SK-N-SH treated with all-trans-retinoic acid at 6 μM for 48 hours (cell line): ENCODE results near the gene PTDSS2.

Source experiments
- ATAC-seq: fragments of 200-7000 bp; cut with Tn5 transposase; 3 replicates; pipeline ENCODE4 v1.9.1; 2020; ENCODE audit warnings: mild to moderate bottlenecking, moderate library complexity
- ARNTL ChIP-seq: fragments of 450-650 bp; formaldehyde crosslinking; IDR thresholded peaks from 2 replicates; pipeline ENCODE4 v1.5.0; 2020; ENCODE audit warnings: low read depth, mild to moderate bottlenecking, moderate library complexity, borderline replicate concordance
- BACH2 ChIP-seq: fragments of 250-450 bp; sonication (Bioruptor Pico); IDR thresholded peaks from 2 replicates; pipeline ENCODE4 v1.9.0; 2021; ENCODE audit warnings: mild to moderate bottlenecking, borderline replicate concordance
- CSDC2 ChIP-seq: fragments of 250-450 bp; sonication (Bioruptor Pico); IDR thresholded peaks from 2 replicates; pipeline ENCODE4 v1.5.0; 2020; ENCODE audit warnings: mild to moderate bottlenecking, moderate library complexity
- ESRRG ChIP-seq: fragments of 250-450 bp; sonication (Bioruptor Pico); IDR thresholded peaks from 2 replicates; pipeline ENCODE4 v1.6.1; 2021; ENCODE audit warnings: mild to moderate bottlenecking
- GLIS3 ChIP-seq: fragments of 250-450 bp; sonication (Bioruptor Pico); IDR thresholded peaks from 2 replicates; pipeline ENCODE4 v1.5.0; 2020; ENCODE audit warnings: mild to moderate bottlenecking, moderate library complexity
- ISL1 ChIP-seq: fragments of 250-450 bp; sonication (Bioruptor Pico); IDR thresholded peaks from 2 replicates; pipeline ENCODE4 v2.1.2; 2022; ENCODE audit warnings: mild to moderate bottlenecking, moderate library complexity
- OSR1 ChIP-seq: fragments of 250-450 bp; sonication (Bioruptor Pico); IDR thresholded peaks from 2 replicates; pipeline ENCODE4 v1.8.0; 2022; ENCODE audit warnings: moderate library complexity, mild to moderate bottlenecking, inconsistent platforms
- PPARA ChIP-seq: fragments of 250-450 bp; sonication (Bioruptor Pico); IDR thresholded peaks from 2 replicates; pipeline ENCODE4 v1.5.0; 2020; ENCODE audit warnings: mild to moderate bottlenecking, borderline replicate concordance
- RARB ChIP-seq: fragments of 250-450 bp; sonication (Bioruptor Pico); IDR thresholded peaks from 2 replicates; pipeline ENCODE4 v1.8.0; 2021; ENCODE audit warnings: mild to moderate bottlenecking, moderate library complexity
- SNAI2 ChIP-seq: fragments of 250-450 bp; sonication (Bioruptor Pico); IDR thresholded peaks from 2 replicates; pipeline ENCODE4 v1.5.0; 2020; ENCODE audit warnings: mild to moderate bottlenecking, moderate library complexity
- TCF4 ChIP-seq: fragments of 250-450 bp; sonication (Bioruptor Pico); IDR thresholded peaks from 2 replicates; pipeline ENCODE4 v1.8.0; 2021; ENCODE audit warnings: mild to moderate bottlenecking, moderate library complexity, borderline replicate concordance
- TOX ChIP-seq: fragments of 250-450 bp; sonication (Bioruptor Pico); IDR thresholded peaks from 2 replicates; pipeline ENCODE4 v1.8.0; 2021; ENCODE audit warnings: mild to moderate bottlenecking, moderate library complexity, borderline replicate concordance
- ZC3H10 ChIP-seq: fragments of 250-450 bp; sonication (Bioruptor Pico); IDR thresholded peaks from 2 replicates; pipeline ENCODE4 v1.5.1; 2021; ENCODE audit warnings: mild to moderate bottlenecking, moderate library complexity
- ZFP3 ChIP-seq: fragments of 250-450 bp; sonication (Bioruptor Pico); IDR thresholded peaks from 2 replicates; pipeline ENCODE4 v1.5.0; 2020; ENCODE audit warnings: mild to moderate bottlenecking, moderate library complexity
- ZNF565 ChIP-seq: fragments of 450-650 bp; formaldehyde crosslinking; conservative IDR thresholded peaks from 2 replicates; pipeline ENCODE4 v1.5.0; 2020; ENCODE audit warnings: low read depth, mild to moderate bottlenecking, moderate library complexity
- ZNF70 ChIP-seq: fragments of 450-650 bp; formaldehyde crosslinking; IDR thresholded peaks from 2 replicates; pipeline ENCODE4 v1.5.0; 2020; ENCODE audit warnings: mild to moderate bottlenecking, moderate library complexity
- ZNF8 ChIP-seq: fragments of 450-650 bp; formaldehyde crosslinking; IDR thresholded peaks from 2 replicates; pipeline ENCODE4 v1.5.0; 2020; ENCODE audit warnings: mild to moderate bottlenecking, moderate library complexity
- TF ChIP-seq, protein P1 (sequence below): fragments of 250-450 bp; sonication (Bioruptor Pico); IDR thresholded peaks from 2 replicates; pipeline ENCODE4 v1.8.0; 2021; ENCODE audit warnings: low read depth, mild to moderate bottlenecking, moderate library complexity, borderline replicate concordance
- TF ChIP-seq, protein P2 (sequence below): fragments of 250-450 bp; sonication (Bioruptor Pico); IDR thresholded peaks from 2 replicates; pipeline ENCODE4 v1.8.0; 2020; ENCODE audit warnings: mild to moderate bottlenecking, moderate library complexity, borderline replicate concordance
- TF ChIP-seq, protein P3 (sequence below): fragments of 250-450 bp; sonication (Bioruptor Pico); IDR thresholded peaks from 2 replicates; pipeline ENCODE4 v1.5.1; 2020; ENCODE audit warnings: low read depth, mild to moderate bottlenecking, moderate library complexity
- TF ChIP-seq, protein P4 (sequence below): fragments of 250-450 bp; sonication (Bioruptor Pico); IDR thresholded peaks from 2 replicates; pipeline ENCODE4 v1.5.0; 2020; ENCODE audit warnings: mild to moderate bottlenecking, moderate library complexity
- TF ChIP-seq, protein P5 (sequence below): fragments of 250-450 bp; sonication (Bioruptor Pico); IDR thresholded peaks from 2 replicates; pipeline ENCODE4 v1.5.1; 2021; ENCODE audit warnings: mild to moderate bottlenecking, moderate library complexity

Gene PTDSS2

DNA sequence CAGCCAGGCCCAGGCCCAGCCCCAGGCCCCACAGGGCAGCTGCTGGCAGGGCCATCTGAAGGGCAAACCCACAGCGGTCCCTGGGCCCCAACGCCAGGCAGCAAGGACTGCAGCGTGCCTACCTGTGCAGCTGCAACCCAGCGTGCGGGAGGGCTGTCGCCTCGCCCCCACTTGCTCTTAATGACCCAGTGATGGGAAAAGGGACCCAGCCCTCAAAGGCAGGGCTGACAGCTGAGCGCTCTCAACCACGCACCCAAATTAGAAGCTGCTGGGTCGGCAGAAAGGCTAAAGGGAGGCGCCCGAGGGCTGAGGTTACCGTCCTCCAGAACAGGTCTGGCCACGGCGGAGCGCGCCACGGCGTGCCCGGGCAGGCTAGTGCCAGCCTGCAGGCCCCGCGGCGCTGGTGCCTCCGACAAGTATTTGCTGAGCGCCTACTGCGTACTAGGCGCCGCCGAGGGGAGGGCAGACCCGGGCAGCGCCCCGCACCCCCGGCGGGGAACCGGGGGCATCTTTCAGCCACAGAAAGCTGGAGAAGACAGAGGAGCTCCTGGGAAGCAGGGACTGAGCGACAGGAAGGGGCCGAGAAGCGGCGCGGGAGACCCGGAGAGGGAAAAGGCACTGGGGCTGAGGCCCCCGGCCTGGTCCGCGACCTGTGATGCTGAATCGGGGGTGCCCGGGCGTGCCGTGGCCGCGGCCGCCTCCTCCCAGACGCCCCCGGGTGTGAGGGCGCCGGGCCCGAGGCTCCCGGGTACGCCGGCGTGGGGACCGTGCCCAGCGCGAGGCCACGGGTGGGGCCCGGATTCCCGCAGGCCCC lies 84.5 kb downstream of the PTDSS2 start:
- TF ChIP-seq SNAI2 (CRISPR knock-in tag), result no peak
- no peak for TF ChIP-seq RARB (CRISPR knock-in tag)
- no peak for TF ChIP-seq TCF4 (CRISPR knock-in tag)
- TF ChIP-seq, protein P1, sequence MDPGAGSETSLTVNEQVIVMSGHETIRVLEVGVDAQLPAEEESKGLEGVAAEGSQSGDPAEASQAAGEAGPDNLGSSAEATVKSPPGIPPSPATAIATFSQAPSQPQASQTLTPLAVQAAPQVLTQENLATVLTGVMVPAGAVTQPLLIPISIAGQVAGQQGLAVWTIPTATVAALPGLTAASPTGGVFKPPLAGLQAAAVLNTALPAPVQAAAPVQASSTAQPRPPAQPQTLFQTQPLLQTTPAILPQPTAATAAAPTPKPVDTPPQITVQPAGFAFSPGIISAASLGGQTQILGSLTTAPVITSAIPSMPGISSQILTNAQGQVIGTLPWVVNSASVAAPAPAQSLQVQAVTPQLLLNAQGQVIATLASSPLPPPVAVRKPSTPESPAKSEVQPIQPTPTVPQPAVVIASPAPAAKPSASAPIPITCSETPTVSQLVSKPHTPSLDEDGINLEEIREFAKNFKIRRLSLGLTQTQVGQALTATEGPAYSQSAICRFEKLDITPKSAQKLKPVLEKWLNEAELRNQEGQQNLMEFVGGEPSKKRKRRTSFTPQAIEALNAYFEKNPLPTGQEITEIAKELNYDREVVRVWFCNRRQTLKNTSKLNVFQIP (CRISPR knock-in tag), result no peak
- TF ChIP-seq OSR1 (CRISPR knock-in tag), result no peak
- TF ChIP-seq, protein P2, sequence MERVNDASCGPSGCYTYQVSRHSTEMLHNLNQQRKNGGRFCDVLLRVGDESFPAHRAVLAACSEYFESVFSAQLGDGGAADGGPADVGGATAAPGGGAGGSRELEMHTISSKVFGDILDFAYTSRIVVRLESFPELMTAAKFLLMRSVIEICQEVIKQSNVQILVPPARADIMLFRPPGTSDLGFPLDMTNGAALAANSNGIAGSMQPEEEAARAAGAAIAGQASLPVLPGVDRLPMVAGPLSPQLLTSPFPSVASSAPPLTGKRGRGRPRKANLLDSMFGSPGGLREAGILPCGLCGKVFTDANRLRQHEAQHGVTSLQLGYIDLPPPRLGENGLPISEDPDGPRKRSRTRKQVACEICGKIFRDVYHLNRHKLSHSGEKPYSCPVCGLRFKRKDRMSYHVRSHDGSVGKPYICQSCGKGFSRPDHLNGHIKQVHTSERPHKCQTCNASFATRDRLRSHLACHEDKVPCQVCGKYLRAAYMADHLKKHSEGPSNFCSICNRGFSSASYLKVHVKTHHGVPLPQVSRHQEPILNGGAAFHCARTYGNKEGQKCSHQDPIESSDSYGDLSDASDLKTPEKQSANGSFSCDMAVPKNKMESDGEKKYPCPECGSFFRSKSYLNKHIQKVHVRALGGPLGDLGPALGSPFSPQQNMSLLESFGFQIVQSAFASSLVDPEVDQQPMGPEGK (CRISPR knock-in tag), result no peak
- TF ChIP-seq ARNTL (CRISPR knock-in tag), result no peak
- no peak for TF ChIP-seq ISL1
- no peak for TF ChIP-seq BACH2 (CRISPR knock-in tag)
- TF ChIP-seq TOX, result no peak
- no peak for TF ChIP-seq CSDC2
- TF ChIP-seq ZFP3 (CRISPR knock-in tag), result no peak
- no peak for TF ChIP-seq ZNF8 (CRISPR knock-in tag)
- TF ChIP-seq ESRRG (CRISPR knock-in tag), result no peak
- TF ChIP-seq, protein P3, sequence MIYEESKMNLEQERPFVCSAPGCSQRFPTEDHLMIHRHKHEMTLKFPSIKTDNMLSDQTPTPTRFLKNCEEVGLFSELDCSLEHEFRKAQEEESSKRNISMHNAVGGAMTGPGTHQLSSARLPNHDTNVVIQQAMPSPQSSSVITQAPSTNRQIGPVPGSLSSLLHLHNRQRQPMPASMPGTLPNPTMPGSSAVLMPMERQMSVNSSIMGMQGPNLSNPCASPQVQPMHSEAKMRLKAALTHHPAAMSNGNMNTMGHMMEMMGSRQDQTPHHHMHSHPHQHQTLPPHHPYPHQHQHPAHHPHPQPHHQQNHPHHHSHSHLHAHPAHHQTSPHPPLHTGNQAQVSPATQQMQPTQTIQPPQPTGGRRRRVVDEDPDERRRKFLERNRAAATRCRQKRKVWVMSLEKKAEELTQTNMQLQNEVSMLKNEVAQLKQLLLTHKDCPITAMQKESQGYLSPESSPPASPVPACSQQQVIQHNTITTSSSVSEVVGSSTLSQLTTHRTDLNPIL (CRISPR knock-in tag), result no peak
- no peak for TF ChIP-seq ZNF70 (CRISPR knock-in tag)
- TF ChIP-seq, protein P4, sequence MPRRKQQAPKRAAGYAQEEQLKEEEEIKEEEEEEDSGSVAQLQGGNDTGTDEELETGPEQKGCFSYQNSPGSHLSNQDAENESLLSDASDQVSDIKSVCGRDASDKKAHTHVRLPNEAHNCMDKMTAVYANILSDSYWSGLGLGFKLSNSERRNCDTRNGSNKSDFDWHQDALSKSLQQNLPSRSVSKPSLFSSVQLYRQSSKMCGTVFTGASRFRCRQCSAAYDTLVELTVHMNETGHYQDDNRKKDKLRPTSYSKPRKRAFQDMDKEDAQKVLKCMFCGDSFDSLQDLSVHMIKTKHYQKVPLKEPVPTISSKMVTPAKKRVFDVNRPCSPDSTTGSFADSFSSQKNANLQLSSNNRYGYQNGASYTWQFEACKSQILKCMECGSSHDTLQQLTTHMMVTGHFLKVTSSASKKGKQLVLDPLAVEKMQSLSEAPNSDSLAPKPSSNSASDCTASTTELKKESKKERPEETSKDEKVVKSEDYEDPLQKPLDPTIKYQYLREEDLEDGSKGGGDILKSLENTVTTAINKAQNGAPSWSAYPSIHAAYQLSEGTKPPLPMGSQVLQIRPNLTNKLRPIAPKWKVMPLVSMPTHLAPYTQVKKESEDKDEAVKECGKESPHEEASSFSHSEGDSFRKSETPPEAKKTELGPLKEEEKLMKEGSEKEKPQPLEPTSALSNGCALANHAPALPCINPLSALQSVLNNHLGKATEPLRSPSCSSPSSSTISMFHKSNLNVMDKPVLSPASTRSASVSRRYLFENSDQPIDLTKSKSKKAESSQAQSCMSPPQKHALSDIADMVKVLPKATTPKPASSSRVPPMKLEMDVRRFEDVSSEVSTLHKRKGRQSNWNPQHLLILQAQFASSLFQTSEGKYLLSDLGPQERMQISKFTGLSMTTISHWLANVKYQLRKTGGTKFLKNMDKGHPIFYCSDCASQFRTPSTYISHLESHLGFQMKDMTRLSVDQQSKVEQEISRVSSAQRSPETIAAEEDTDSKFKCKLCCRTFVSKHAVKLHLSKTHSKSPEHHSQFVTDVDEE (CRISPR knock-in tag), result no peak
- TF ChIP-seq, protein P5, sequence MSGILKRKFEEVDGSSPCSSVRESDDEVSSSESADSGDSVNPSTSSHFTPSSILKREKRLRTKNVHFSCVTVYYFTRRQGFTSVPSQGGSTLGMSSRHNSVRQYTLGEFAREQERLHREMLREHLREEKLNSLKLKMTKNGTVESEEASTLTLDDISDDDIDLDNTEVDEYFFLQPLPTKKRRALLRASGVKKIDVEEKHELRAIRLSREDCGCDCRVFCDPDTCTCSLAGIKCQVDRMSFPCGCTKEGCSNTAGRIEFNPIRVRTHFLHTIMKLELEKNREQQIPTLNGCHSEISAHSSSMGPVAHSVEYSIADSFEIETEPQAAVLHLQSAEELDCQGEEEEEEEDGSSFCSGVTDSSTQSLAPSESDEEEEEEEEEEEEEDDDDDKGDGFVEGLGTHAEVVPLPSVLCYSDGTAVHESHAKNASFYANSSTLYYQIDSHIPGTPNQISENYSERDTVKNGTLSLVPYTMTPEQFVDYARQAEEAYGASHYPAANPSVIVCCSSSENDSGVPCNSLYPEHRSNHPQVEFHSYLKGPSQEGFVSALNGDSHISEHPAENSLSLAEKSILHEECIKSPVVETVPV (CRISPR knock-in tag), result no peak
- peak; percentile 29 for ATAC-seq

DNA sequence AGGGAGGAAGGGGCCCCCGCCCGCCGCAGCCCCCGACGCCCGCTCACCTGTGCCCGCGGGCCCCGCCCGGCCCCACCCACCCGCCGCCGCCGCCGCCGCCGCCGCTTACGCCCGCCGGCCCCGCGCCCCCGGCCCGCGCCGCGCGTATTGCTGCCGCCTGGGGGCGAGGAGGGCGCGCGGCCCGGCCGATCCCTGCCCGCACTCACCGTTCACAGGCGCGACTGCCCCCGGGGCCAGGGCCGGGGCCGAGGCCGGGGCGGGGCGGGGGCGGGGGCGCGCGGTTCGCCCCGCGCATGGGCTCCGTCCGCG lies 85.1 kb downstream of the PTDSS2 start:
- no peak for ATAC-seq
- TF ChIP-seq BACH2 (CRISPR knock-in tag) (no peak), ZC3H10 (no peak), ZNF8 (CRISPR knock-in tag) (no peak), ZNF565 (CRISPR knock-in tag) (no peak), ZFP3 (CRISPR knock-in tag) (no peak), TCF4 (CRISPR knock-in tag) (no peak), CSDC2 (no peak), GLIS3 (CRISPR knock-in tag) (no peak), RARB (CRISPR knock-in tag) (no peak), PPARA (no peak), OSR1 (CRISPR knock-in tag) (no peak)
- TF ChIP-seq, protein P1 (CRISPR knock-in tag), result no peak
- TF ChIP-seq, protein P4 (CRISPR knock-in tag), result no peak
- TF ChIP-seq, all 23 proteins: peak for 0
